ENCODE data around the gene MTHFSD. TPM values are rescaled to one million over a fixed set of nuclear protein-coding genes. Genes with fewer than 3 reads are reported as not detected.

MTHFSD gene
- total RNA-seq, 1 donor from 2014 or later, result 29.1 TPM

- intact Hi-C loops (cut with micrococcal nuclease), result no loop called here
- Mint-ChIP-seq H3K4me3 (no peak overlapping the region), H3K4me1 (no peaks in the 10 kb centered on the region), H3K27ac (no peak overlapping the region), H3K9me3 (no peaks in the 10 kb centered on the region), H3K27me3 (no peaks in the 10 kb centered on the region), H3K36me3 (ENCODE audit: low read depth) (peaks cover 32% of the 10 kb centered on the region)
- DNase-seq, result no peak
These were observed 12.0 kb downstream of the MTHFSD start for GRCh38 chr16:86542756-86543750.

- DNase-seq, result no peak
- Mint-ChIP-seq H3K4me3 (no peak overlapping the region), H3K27ac (no peak overlapping the region), H3K27me3 (no peaks in the 10 kb centered on the region), H3K36me3 (ENCODE audit: low read depth) (peaks cover 31% of the 10 kb centered on the region), H3K4me1 (no peaks in the 10 kb centered on the region), H3K9me3 (no peaks in the 10 kb centered on the region)
- intact Hi-C loops (cut with micrococcal nuclease), result no loop called here
These were observed 13.5 kb downstream of the MTHFSD start for GRCh38 chr16:86541560-86541959.

DNA sequence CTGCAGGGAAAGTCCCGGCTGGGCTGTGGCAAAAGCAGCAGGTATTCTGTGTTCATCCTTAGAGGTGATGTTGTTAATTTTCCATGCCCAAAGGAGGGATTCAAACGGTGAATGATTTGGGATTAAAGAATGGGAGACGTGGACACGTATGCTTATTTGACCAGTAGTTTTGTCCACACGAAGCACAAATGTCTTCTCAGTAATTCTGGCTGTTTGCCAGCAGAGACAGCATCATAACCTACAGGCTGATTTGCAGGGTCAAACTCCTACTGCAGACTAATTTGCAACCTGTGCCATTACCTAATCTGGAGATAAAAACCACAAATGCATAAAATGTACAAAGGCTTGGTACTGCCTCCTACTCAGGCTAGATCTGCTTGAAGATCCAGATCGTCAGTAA, 14.1 kb downstream of the MTHFSD start:
- H3K36me3 Mint-ChIP-seq (ENCODE audit: low read depth), result peaks cover 30% of the 10 kb centered on the region
- no peak for DNase-seq
- no peak overlapping the region for H3K4me3 Mint-ChIP-seq
- no peaks in the 10 kb centered on the region for H3K4me1 Mint-ChIP-seq
- intact Hi-C loops (cut with micrococcal nuclease), result no loop called here
- no peaks in the 10 kb centered on the region for H3K9me3 Mint-ChIP-seq
- H3K27me3 Mint-ChIP-seq, result no peaks in the 10 kb centered on the region
- H3K27ac Mint-ChIP-seq, result no peak overlapping the region

DNA sequence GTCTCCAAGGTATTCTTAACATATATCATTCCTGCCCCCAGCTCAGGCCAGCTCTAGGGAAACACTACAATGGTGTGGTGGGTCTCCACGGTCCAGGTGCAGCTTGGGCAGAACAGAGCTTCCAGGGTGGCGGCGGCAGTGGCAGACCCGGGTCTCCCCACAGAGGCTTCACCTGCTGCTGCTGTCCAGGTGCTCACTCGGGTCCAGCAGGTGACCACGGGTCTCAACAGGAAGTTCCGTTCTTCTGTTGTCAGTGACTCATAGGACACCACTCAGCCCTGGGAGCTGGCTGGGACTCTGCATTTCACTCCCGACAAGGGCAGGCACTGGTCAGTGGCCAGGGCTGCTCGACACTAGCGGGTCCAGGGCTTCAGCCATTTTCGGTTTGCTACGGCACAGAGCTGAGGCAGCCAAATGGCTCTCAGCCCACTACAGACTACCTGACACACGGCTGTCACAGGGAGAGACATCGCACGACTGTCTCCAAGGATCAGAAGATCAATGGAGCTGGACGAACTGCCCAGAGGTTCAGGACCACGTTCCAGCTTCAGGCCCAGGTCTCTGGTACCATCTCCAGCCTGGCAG, 16.7 kb downstream of the MTHFSD start:
- H3K9me3 Mint-ChIP-seq, result no peaks in the 10 kb centered on the region
- H3K27ac Mint-ChIP-seq, result no peak overlapping the region
- no peaks in the 10 kb centered on the region for H3K27me3 Mint-ChIP-seq
- intact Hi-C loops (cut with micrococcal nuclease), result no loop called here
- no peak overlapping the region for H3K4me3 Mint-ChIP-seq
- H3K36me3 Mint-ChIP-seq (ENCODE audit: low read depth), result peaks cover 19% of the 10 kb centered on the region
- DNase-seq, result no peak
- H3K4me1 Mint-ChIP-seq, result no peaks in the 10 kb centered on the region

DNA sequence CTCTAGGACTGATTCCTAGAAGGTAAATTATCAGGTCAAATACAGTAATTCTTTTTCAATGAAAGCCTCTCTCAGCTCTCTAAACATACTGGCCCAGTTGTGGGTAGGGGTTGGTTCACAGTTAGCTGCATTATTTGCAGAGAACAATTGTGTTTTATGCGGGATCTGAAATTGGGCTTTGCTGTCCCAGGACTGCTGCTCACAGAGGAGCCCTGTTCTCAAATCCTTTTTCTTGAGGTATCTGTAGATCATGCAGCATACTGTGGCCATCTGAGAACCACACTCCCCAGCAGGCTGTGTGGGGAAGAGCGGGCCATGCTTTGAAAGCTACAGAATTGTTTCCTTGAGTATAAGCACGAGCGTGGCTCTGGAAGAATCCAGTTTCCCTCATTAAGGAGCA, 17.5 kb downstream of the MTHFSD start:
- H3K4me1 Mint-ChIP-seq, result no peaks in the 10 kb centered on the region
- intact Hi-C loops (cut with micrococcal nuclease), result no loop called here
- peaks cover 15% of the 10 kb centered on the region for H3K36me3 Mint-ChIP-seq (ENCODE audit: low read depth)
- no peak overlapping the region for H3K27ac Mint-ChIP-seq
- no peaks in the 10 kb centered on the region for H3K9me3 Mint-ChIP-seq
- no peaks in the 10 kb centered on the region for H3K27me3 Mint-ChIP-seq
- no peak for DNase-seq
- H3K4me3 Mint-ChIP-seq, result no peak overlapping the region

GRCh38 chr16:86536621-86537020, 18.4 kb downstream of the MTHFSD start:
- intact Hi-C loops (cut with micrococcal nuclease), result no loop called here
- no peak for DNase-seq
- Mint-ChIP-seq H3K27ac (no peak overlapping the region), H3K36me3 (ENCODE audit: low read depth) (peaks cover 15% of the 10 kb centered on the region), H3K9me3 (no peaks in the 10 kb centered on the region), H3K4me3 (no peak overlapping the region), H3K4me1 (no peaks in the 10 kb centered on the region), H3K27me3 (no peaks in the 10 kb centered on the region)

GRCh38 chr16:86534779-86535615, 20.0 kb downstream of the MTHFSD start:
- H3K36me3 Mint-ChIP-seq (ENCODE audit: low read depth), result peaks cover 11% of the 10 kb centered on the region
- no peaks in the 10 kb centered on the region for H3K4me1 Mint-ChIP-seq
- H3K27me3 Mint-ChIP-seq, result no peaks in the 10 kb centered on the region

GRCh38 chr16:86533767-86534351, 21.2 kb downstream of the MTHFSD start:
- intact Hi-C loops (cut with micrococcal nuclease), result no loop called here
- Mint-ChIP-seq H3K4me1 (no peaks in the 10 kb centered on the region), H3K27ac (no peak overlapping the region), H3K4me3 (no peak overlapping the region), H3K9me3 (no peaks in the 10 kb centered on the region), H3K36me3 (ENCODE audit: low read depth) (peaks cover 6% of the 10 kb centered on the region), H3K27me3 (no peaks in the 10 kb centered on the region)
- DNase-seq, result no peak

More at GRCh38 chr16:86534779-86535615, 20.0 kb downstream of the MTHFSD start:
- Mint-ChIP-seq H3K4me3 (no peak overlapping the region), H3K9me3 (no peaks in the 10 kb centered on the region), H3K27ac (no peak overlapping the region)
- DNase-seq, result no peak
- intact Hi-C loops (cut with micrococcal nuclease), result no loop called here

DNA sequence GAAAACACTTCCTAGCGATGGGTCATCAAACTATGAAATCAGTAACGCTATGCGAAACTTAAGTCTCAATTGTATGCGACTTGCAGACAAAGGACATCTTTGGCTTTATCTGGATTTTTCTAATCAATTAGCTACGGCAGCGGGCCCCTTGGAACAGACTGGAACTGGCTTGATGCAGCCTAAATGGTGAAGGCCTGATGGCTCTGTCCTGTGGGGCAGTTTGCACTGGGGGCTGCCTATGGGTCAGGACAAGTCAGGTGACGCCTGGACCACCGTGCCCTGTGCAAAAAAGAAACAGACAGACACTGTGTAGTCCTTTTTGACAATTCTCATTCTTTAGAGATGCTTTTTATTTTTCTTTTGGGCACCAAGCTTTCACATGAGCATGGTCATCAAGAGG, 22.0 kb downstream of the MTHFSD start:
- H3K9me3 Mint-ChIP-seq, result no peaks in the 10 kb centered on the region
- no peak overlapping the region for H3K27ac Mint-ChIP-seq
- H3K4me1 Mint-ChIP-seq, result no peaks in the 10 kb centered on the region
- DNase-seq, result no peak
- peaks cover 6% of the 10 kb centered on the region for H3K36me3 Mint-ChIP-seq (ENCODE audit: low read depth)
- intact Hi-C loops (cut with micrococcal nuclease), result no loop called here
- no peaks in the 10 kb centered on the region for H3K27me3 Mint-ChIP-seq
- no peak overlapping the region for H3K4me3 Mint-ChIP-seq

GRCh38 chr16:86532526-86532815, 22.6 kb downstream of the MTHFSD start:
- Mint-ChIP-seq H3K27me3 (no peaks in the 10 kb centered on the region), H3K27ac (no peak overlapping the region), H3K4me1 (no peaks in the 10 kb centered on the region), H3K36me3 (ENCODE audit: low read depth) (peaks cover 6% of the 10 kb centered on the region), H3K4me3 (no peak overlapping the region), H3K9me3 (no peaks in the 10 kb centered on the region)
- no peak for DNase-seq
- intact Hi-C loops (cut with micrococcal nuclease), result no loop called here

DNA sequence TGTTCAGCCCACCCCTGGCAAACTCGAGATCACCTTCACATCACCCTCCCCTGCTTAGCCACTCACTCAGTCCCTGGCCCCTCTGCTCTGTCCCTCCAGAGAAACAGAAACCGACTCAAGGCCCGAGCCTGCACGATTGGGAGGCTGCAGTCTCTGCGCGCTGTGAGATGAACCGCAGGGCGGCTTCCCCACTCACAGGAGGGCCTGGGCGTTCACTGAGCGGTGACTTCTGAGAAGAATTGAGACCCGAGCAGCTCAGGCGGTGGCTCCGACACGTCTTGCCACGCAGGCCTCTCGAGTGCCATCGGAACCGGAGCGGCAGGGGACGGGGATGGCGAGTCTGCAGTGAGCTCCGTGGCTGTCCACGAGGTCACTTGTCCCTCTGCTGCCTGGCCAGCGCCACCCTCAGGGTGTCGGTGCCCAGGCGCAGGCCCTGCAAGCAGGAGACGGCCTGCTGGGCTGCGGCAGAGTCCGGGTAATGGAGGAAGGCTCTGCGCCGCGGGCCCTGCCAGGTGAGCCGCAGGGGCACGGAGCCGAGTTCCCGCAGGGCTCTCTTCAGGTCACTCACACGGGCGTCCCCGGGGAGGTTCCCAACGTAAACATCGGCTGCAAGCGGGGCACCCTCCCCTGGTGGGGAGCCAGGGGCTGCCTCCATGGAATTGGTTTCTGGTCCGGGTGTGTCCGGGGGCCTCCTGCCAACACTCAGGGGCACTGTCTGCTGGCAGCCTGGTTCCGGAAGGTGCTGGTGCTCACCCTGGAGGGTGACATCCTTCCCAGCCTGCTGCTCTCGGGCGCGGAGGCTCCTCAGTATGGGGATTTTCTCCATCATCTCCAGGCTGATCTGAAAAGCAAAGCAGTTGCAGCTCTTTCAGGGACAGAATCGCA, 23.2 kb downstream of the MTHFSD start:
- no peak overlapping the region for H3K4me3 Mint-ChIP-seq
- H3K9me3 Mint-ChIP-seq, result no peaks in the 10 kb centered on the region
- H3K27ac Mint-ChIP-seq, result no peak overlapping the region
- no peak for DNase-seq
- intact Hi-C loops (cut with micrococcal nuclease), result no loop called here
- H3K27me3 Mint-ChIP-seq, result no peaks in the 10 kb centered on the region
- peaks cover 4% of the 10 kb centered on the region for H3K36me3 Mint-ChIP-seq (ENCODE audit: low read depth)
- H3K4me1 Mint-ChIP-seq, result no peaks in the 10 kb centered on the region

DNA sequence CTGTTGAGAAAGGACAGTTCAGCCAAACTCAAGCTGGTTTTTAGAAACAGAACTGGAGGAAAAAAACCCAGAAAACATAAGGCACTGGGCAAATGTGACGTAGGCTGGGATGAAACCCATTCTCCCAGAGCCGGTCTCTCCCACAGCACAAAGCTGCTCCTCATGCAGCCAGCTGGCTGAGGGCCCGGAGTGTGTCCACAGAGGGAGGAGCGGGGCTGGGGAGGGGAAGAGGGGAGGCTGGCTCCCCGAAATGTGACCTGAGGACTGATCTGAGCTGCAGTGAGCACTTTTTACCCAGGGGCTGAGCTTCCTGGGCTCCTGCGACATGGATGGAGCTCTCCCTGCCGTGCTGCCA, 23.9 kb downstream of the MTHFSD start:
- Mint-ChIP-seq H3K36me3 (ENCODE audit: low read depth) (peaks cover 2% of the 10 kb centered on the region), H3K27me3 (no peaks in the 10 kb centered on the region), H3K9me3 (no peaks in the 10 kb centered on the region), H3K27ac (no peak overlapping the region), H3K4me3 (no peak overlapping the region), H3K4me1 (no peaks in the 10 kb centered on the region)
- intact Hi-C loops (cut with micrococcal nuclease), result no loop called here
- DNase-seq, result no peak

Measured in activated CD4-positive, alpha-beta T cell treated with anti-CD3 and anti-CD28 coated beads, Interleukin-2, amount 10 ng/mL, durations not matched to agents 24 days and 14 days (primary cell).